HepG2 (cell line): Measurements from ENCODE around the gene ATP12A. TPM values are rescaled to one million over a fixed set of nuclear protein-coding genes. Genes with fewer than 3 reads are reported as not detected.

Experiments
- ATAC-seq: fragments of 200-7000 bp; cut with Tn5 transposase; 3 replicates; pipeline ENCODE4 v1.9.1; 2020; ENCODE audit warnings: mild to moderate bottlenecking, moderate library complexity
- BruUV-seq: library from RNA; stranded (reverse); fragments of 400-500 nt; replicated peaks from 2 replicates; lab custom pipeline; 2021; lab: Mats Ljungman, UMichigan
- CTCF ChIA-PET: fragments of 300-600 bp; formaldehyde crosslinking; extraction: SDS; loops from one replicate; lab custom pipeline; 2021; ENCODE audit warnings: low total read pairs, inconsistent platforms, low intra/inter-chr PET ratio; lab: Yijun Ruan, JAX
- POLR2A ChIA-PET: fragments of 350-600 bp; sonication (Branson Sonifier 250); formaldehyde crosslinking; loops from one replicate; lab custom pipeline; 2020; ENCODE audit warnings: antibody characterized with exemption, inconsistent platforms; lab: Yijun Ruan, JAX
- DNase-seq: peaks from one replicate; pipeline ENCODE4 v3.0.0-alpha.2; 2015; ENCODE audit warnings: low spot score
- FAIRE-seq: peaks from 3 replicates; lab custom pipeline; 2011; peaks lifted over from hg19 to GRCh38; lab: Jason Lieb, UNC
- H2AFZ ChIP-seq: one replicate; pipeline ENCODE4 v1.6.1; 2011; ENCODE audit warnings: low read length, inconsistent platforms
- H3K27ac ChIP-seq: fragments of 300-600 bp; 3 replicates; pipeline ENCODE4 v1.8.0; 2011; ENCODE audit warnings: mixed run types, mild to moderate bottlenecking, mixed read lengths, low read length, inconsistent platforms; ENCODE audit not compliant: insufficient read depth; ENCODE audit errors: extremely low read length
- H3K27me3 ChIP-seq, 2 experiments: fragments of 200-600 bp in 1 of 2; 2 replicates in 1 of 2; 3 replicates in 1 of 2; pipeline versions ENCODE4 v1.6.0 to v1.8.0; 2011; ENCODE audit warnings: low read length in 2 of 2, mild to moderate bottlenecking in 2 of 2, moderate library complexity in 2 of 2, inconsistent platforms in 1 of 2; ENCODE audit not compliant: insufficient read depth in 2 of 2, control insufficient read depth in 1 of 2
- H3K36me3 ChIP-seq, 2 experiments: fragments of 200-600 bp in 1 of 2; replicated peaks in 1 of 2; 2 replicates in 1 of 2; 3 replicates in 1 of 2; pipeline versions ENCODE4 v1.5.1 to v1.8.0; 2011; ENCODE audit warnings: low read length in 2 of 2, inconsistent platforms in 1 of 2; ENCODE audit not compliant: insufficient read depth in 2 of 2, control insufficient read depth in 1 of 2
- H3K4me1 ChIP-seq: 2 replicates; pipeline ENCODE4 v1.5.1; 2012; ENCODE audit warnings: low read length, inconsistent platforms; ENCODE audit not compliant: insufficient read depth
- H3K4me2 ChIP-seq: 2 replicates; pipeline ENCODE4 v1.6.0; 2011; ENCODE audit warnings: low read depth, low read length, inconsistent platforms
- H3K4me3 ChIP-seq, 3 experiments: fragments of 200-600 bp in 1 of 3; sonication (generic), shearing (Covaris generic) in 1 of 3; replicated peaks in 1 of 3; 2 replicates each; pipeline ENCODE4 v1.5.1; 2011 to 2016; ENCODE audit warnings: low read length in 3 of 3, inconsistent platforms in 2 of 3, low read depth in 2 of 3, mild to moderate bottlenecking in 2 of 3, control low read depth in 1 of 3, mixed read lengths in 1 of 3; ENCODE audit not compliant: insufficient read depth in 1 of 3
- H3K79me2 ChIP-seq: one replicate; pipeline ENCODE4 v1.6.1; 2011; ENCODE audit warnings: low read length, inconsistent platforms; ENCODE audit not compliant: insufficient read depth
- H3K9ac ChIP-seq: 2 replicates; pipeline ENCODE4 v1.6.0; 2011; ENCODE audit warnings: mild to moderate bottlenecking, low read depth, low read length, inconsistent platforms; ENCODE audit not compliant: insufficient read depth
- H3K9me3 ChIP-seq: 2 replicates; pipeline ENCODE4 v1.5.1; 2012; ENCODE audit warnings: mild to moderate bottlenecking, low read length
- H4K20me1 ChIP-seq: 2 replicates; pipeline ENCODE4 v1.6.0; 2011; ENCODE audit warnings: inconsistent platforms, mild to moderate bottlenecking, low read length, moderate library complexity; ENCODE audit not compliant: insufficient read depth
- ARID2 ChIP-seq: sonication (generic); formaldehyde crosslinking; IDR thresholded peaks from 2 replicates; pipeline ENCODE4 v1.8.1; 2022; ENCODE audit warnings: mild to moderate bottlenecking, missing genetic modification reagents, borderline replicate concordance
- HIC2 ChIP-seq: sonication (generic); formaldehyde crosslinking; IDR thresholded peaks from 2 replicates; pipeline ENCODE4 v1.9.0; 2022; ENCODE audit warnings: low read depth, missing genetic modification reagents
- NFRKB ChIP-seq: fragments of 450-650 bp; IDR thresholded peaks from 2 replicates; pipeline ENCODE4 v1.6.1; 2017
- NR2C2 ChIP-seq: sonication (generic); formaldehyde crosslinking; IDR thresholded peaks from 2 replicates; pipeline ENCODE4 v1.4.0; 2020; ENCODE audit warnings: missing genetic modification reagents, mild to moderate bottlenecking, moderate library complexity, borderline replicate concordance
- REL ChIP-seq: sonication (generic); formaldehyde crosslinking; conservative IDR thresholded peaks from 2 replicates; pipeline ENCODE4 v1.8.0; 2022; ENCODE audit warnings: mild to moderate bottlenecking, missing genetic modification reagents, moderate library complexity
- SAP130 ChIP-seq: IDR thresholded peaks from 2 replicates; pipeline ENCODE4 v1.6.1; 2016; ENCODE audit warnings: low read depth
- SATB2 ChIP-seq: sonication (generic); formaldehyde crosslinking; IDR thresholded peaks from 2 replicates; pipeline ENCODE4 v1.5.0; 2020; ENCODE audit warnings: missing genetic modification reagents
- ZFP1 ChIP-seq: IDR thresholded peaks from 2 replicates; pipeline ENCODE4 v1.6.1; 2016
- ZNF615 ChIP-seq: sonication (generic); formaldehyde crosslinking; IDR thresholded peaks from 2 replicates; pipeline ENCODE4 v1.5.0; 2020; ENCODE audit warnings: mild to moderate bottlenecking, missing genetic modification reagents, borderline replicate concordance
- ZSCAN9 ChIP-seq: IDR thresholded peaks from 2 replicates; pipeline ENCODE4 v1.6.1; 2016; ENCODE audit warnings: borderline replicate concordance
- WGBS: methylation state at CpG from one replicate; pipeline ENCODE4 v1.1.6; 2017; ENCODE audit warnings: low lambda C conversion rate; 5-methylcytosine and 5-hydroxymethylcytosine counted together
- in situ Hi-C: cut with HindIII; loops from 2 replicates; pipeline ENCODE4 v1.10.0; 2017; ENCODE audit warnings: low pct_unique_long_range_greater_than_20kb; ENCODE audit not compliant: extremely low pct_ligation_motif_present
- intact Hi-C: fragments of 100-400 bp; cut with micrococcal nuclease; formaldehyde crosslinking; loops from one replicate; pipeline ENCODE4 v1.10.0; 2022; ENCODE audit not compliant: unreplicated experiment
- polyA plus RNA-seq, 8 experiments: library from polyadenylated mRNA; depleted of rRNA in 3 of 8; stranded (reverse) in 7 of 8; unstranded in 1 of 8; fragments of >200 nt; fragmentation: Illumina TruSeq in 4 of 8; extraction: Trizol in 4 of 8; gene quantifications; 2 replicates each; pipeline versions ENCODE4 v1.2.1 to v1.2.3, GENCODE V29; 2011 to 2016; ENCODE audit warnings: low read depth in 4 of 8, missing spikeins in 1 of 8, mixed read lengths in 1 of 8; ENCODE audit not compliant: insufficient read depth in 1 of 8
- total RNA-seq, 5 experiments: library from RNA; depleted of rRNA; stranded (reverse); fragments of >200 nt; fragmentation: Illumina TruSeq; extraction: Trizol; gene quantifications; 2 replicates each; pipeline ENCODE4 v1.2.3, GENCODE V29; 2016; ENCODE audit warnings: low read depth in 1 of 5
- TF ChIP-seq, protein P1 (sequence below): sonication (generic); formaldehyde crosslinking; IDR thresholded peaks from 2 replicates; pipeline ENCODE4 v1.4.0; 2020; ENCODE audit warnings: missing genetic modification reagents; ENCODE audit errors: not compliant biosample characterization

ATP12A gene
- total and polyA plus RNA-seq, 2 of the 13 experiments (the other 11 are each of a cell fraction or from before 2014, with no cell fraction given): not detected

DNA sequence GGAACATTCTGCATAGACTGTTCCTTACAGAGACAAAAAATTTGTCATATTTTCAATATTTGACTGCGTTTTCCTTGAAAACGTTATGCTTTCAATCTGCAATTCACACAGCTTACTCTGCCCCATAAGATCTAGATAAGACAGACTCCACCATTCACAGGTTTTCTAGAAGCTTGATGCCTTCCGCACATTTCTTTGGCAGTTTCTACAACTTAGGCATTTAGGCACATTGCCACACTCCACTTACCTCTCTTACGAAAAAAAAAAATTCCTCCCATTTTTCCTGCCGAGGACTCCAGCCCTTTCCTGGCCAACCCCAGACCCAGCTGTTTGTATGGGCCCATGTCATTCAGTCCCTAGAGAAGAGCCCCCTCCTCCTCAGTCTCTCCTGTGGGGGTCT is 11.2 kb downstream of the ATP12A start (continued):
- TF ChIP-seq HIC2 (CRISPR knock-in tag): no peak
- TF ChIP-seq ZNF615 (CRISPR knock-in tag): no peak
- TF ChIP-seq, protein P1, sequence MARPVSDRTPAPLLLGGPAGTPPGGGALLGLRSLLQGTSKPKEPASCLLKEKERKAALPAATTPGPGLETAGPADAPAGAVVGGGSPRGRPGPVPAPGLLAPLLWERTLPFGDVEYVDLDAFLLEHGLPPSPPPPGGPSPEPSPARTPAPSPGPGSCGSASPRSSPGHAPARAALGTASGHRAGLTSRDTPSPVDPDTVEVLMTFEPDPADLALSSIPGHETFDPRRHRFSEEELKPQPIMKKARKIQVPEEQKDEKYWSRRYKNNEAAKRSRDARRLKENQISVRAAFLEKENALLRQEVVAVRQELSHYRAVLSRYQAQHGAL: no peak
- no peak for TF ChIP-seq ZFP1 (CRISPR knock-in tag)
- TF ChIP-seq SAP130 (CRISPR knock-in tag): no peak
- no peak for TF ChIP-seq ZSCAN9 (CRISPR knock-in tag)
- TF ChIP-seq NFRKB: no peak
- TF ChIP-seq REL: no peak

GRCh38 chr13:24692561-24692960 is 12.4 kb downstream of the ATP12A start:
- no peak for FAIRE-seq
- no peak overlapping the region for H2AFZ ChIP-seq
- no peak overlapping the region for H3K9ac ChIP-seq
- no peak overlapping the region for H3K27ac ChIP-seq
- POLR2A ChIA-PET: no interaction called here
- no peaks in the 10 kb centered on the region for H4K20me1 ChIP-seq
- CTCF ChIA-PET: no interaction called here
- no peaks in the 10 kb centered on the region for H3K36me3 ChIP-seq
- DNase-seq: no peak
- no TSS peak for BruUV-seq
- no peaks in the 10 kb centered on the region for H3K79me2 ChIP-seq
- ATAC-seq: no peak
- H3K9me3 ChIP-seq: no peaks in the 10 kb centered on the region
- no peak for TF ChIP-seq SATB2 (CRISPR knock-in tag)
- no peak for TF ChIP-seq ARID2 (CRISPR knock-in tag)
- no peak for TF ChIP-seq NR2C2
- in situ Hi-C loops: no loop called here
- H3K27me3 ChIP-seq: peaks cover 7 to 44% of the 10 kb centered on the region in 2 experiments; a peak in 4 of 5 replicates
- no peaks in the 10 kb centered on the region for H3K4me1 ChIP-seq
- intact Hi-C loops: loop anchor here (5.0 kb wide), 1 partner anchor 275 kb away; no protein-coding TSS in a partner anchor
- WGBS: 0% methylated on average over 4 of the region's 4 CpGs
- no peak overlapping the region for H3K4me2 ChIP-seq
- no peak overlapping the region for H3K4me3 ChIP-seq
